ENCODE measurements around the gene TRIM31.

TRIM31 gene, protein sequence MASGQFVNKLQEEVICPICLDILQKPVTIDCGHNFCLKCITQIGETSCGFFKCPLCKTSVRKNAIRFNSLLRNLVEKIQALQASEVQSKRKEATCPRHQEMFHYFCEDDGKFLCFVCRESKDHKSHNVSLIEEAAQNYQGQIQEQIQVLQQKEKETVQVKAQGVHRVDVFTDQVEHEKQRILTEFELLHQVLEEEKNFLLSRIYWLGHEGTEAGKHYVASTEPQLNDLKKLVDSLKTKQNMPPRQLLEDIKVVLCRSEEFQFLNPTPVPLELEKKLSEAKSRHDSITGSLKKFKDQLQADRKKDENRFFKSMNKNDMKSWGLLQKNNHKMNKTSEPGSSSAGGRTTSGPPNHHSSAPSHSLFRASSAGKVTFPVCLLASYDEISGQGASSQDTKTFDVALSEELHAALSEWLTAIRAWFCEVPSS
- total RNA-seq, result 0 reads per million in 2 donors

DNA sequence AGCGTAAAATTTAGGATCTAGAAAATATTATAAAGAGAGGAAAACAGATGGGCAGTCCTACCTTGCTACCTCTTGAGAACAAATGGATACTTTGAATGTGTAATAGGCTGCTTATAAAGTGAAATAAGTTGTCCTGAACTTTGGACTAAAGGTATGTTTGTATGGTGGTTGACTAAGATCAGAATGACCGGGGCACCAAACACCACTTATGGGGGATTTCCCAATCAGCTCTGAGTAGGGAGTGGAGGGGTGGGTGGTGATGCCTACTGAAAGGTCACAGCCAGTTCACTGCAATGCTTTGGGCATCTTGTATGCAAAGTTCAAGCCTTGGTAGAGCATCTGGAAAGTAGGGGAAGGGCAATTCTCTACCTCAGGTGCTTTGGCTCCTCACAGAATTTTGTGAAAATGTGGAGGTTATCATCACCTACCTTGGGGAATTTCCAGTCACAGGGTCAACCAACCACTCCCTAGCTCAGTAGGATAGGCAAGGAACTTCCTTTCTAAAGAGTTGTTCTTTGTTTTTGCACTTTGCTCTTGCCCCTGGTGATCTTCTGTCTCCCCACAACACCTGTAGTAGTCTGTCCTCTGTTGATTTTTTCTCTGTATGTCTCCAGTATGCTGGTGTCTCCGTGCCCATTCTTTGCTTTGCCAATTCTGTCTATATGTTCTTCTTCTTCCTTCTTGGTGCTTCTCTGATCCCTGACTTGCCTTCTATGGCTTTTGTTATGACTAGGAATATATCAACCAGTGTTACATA, at the start of gene TRIM31:
Gene TRIM31 (minus strand): TSS at position 88 of the 757 bp plus-strand sequence. CDS start 285 bp downstream, outside the sequence.
- no peak for DNase-seq

DNA sequence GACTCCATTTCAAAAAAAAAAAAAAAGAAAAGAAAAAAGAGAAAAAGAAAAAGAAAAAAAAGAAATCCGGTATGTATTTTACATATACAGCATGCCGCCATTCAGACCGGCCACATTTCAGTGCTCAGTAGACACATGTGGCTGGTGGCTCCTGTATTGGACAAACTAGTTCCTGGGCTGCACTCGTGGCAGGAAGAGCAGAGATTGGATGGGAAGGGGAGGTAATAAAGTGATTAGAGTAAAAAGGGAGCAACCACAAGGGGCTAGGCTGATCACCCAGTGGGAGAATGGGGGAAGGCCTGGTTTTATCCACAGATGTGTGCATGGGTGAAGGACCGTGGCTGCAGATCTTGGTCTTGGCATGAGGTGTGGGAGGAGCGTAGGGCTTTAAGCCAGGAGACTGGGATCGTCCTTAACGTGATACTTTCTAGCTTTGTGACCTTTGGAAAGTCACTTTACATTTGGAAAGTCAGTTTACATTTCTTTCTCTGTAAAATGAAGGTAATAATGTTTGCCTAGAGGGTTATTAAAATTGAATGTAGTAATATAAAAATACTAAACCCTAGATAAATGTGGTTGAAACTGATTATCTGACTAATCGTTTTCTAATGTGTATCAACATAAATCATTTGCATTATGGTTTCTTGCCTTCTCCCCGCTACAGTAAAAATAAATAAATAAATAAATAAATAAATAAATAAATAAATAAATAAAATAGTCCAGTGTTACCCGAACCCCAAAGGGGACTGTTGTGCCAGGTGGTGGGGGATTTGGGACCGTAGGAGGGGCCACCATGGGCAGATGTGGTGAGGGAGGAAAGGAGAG, 49.6 kb upstream of the TRIM31 start:
- DNase-seq, result no peak

DNA sequence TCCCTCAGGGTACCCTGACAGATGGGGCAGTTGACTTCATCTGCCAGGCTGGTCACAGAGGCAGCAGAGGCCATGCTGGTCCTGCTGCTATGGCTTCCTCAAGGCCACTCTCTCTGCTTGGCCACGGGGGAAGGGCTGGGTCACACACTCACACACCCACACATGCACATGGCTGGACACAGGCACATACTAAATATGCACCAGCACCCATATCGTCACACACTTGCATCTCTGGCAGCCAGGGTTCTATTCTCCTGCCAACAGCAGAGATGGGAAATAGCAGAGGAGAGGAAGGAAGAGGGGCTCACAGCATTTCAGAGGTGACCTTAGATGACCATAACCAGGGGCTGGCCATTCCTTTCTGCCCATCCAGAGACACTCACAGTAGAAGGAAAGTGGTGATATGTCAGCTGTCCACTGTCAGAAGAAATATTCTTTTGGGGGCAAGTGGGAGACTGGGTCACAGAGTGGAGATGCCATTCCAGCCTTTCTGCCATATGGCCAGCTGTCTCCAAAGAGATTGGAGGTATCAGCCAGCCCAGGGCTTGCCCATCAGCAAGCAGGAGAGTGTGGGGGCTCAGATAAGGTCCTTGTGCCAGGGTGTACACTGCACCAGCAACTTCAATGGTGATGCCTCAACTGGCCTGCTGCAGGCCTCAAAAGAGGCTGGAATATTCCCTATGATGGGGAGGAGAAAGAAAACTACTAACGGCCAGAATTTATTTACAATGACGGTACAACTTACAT, 48.1 kb upstream of the TRIM31 start, which contains the start of gene TRIM10:
Gene TRIM10 (minus strand): TSS at position 427 of the 747 bp plus-strand sequence. CDS start 353 bp downstream, at position 74.
- DNase-seq, result no peak

DNA sequence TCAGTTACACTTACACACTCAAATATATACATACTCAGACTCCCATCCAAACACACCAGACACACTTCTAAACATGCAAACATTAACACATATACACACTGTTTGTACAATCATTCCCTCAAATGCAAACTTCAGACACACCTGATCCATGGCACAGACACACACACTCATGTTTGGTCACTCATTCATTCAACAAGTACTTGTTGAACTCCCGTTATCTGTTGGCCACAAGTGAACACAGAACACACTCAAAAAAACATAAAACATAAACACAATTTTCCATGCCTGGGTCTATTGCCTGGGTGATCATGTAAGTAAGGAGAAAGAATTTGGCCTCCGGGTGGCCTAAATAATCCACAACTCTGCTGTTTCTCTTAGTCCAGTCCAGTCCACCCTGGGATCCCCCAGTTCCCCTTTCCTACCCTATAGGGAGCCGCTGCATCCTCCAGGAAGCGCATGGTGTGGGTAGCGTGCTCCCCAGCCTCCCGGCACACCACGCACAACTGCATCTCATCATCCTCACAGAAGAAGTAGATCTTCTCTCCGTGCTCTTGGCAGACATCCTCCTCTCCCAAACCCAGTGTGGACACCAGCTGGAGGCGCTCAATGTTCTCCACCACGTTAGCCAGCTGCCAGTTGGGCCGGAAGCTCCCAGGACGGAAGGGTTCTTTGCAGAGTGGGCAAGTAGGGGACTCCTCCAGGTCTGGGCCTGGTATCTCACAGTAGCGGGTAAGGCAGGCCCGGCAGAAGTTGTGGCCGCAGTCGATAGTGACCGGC, 47.3 kb upstream of the TRIM31 start:
- no peak for DNase-seq

DNA sequence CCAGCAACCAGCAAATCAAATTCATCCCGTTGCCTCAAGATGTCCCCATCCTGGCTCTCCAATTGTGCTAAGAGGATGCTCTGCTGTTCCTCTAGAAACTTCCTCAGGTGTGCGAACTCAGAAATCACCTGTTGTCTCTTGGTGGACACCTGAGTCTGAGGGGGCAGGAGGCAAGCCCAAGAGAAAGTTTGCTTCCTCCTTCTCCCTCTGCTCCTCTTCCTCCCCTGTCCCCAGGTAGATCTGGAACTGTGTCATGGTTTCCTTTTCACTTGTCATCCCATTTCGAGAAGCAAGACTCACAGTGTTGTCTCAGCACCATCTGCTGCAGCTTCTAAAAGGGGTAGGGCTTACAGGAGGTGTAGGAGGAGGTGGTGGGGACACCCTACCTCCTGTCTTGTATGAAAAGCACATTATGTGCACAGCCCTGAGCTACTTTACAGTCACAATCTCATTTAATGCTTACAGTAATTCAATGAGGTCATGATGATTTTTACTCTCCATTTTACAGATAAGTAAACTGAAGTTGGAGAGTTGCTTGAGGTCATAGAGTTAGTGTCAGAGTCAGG, 45.7 kb upstream of the TRIM31 start:
- DNase-seq, result peak in 1 of 5 experiments; percentile 17

DNA sequence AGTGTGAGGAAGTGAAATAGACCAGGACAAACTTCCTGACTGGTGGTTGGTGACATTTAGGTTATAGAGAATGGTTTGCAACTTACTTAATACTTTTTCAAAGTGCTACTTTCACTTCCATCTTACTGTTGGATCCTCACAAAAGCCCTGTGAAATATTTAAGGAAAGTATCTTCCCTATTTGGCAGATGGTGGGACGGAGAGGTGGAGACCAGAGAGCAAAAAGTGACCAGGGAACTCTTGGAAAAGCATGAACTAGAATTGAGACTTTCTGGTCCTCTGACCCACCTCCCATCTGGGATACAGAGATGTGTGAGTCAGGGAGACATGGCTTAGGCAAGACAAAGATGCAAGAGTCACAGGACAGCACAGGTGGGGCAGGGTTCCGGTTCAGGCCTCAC, 45.1 kb upstream of the TRIM31 start:
- no peak for DNase-seq

DNA sequence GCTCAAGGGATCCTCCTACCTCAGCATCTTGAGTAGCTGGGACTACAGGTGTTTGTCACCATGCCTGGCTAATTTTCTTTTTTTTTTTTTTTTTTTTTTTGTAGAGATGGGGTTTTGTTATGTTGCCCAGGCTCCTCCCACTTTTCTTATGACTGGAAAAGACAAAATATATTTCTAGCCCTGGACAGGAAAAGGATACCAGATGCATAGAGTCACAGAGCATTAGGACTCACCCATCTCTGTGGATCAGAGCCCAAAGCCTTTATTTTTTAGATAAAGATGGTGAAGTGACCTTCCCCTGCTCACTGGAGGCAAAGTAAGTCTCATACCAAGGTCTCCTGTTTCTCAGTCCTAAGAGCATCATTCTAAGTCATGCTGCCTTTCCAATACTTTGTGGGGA, 44.7 kb upstream of the TRIM31 start:
- DNase-seq, result no peak

DNA sequence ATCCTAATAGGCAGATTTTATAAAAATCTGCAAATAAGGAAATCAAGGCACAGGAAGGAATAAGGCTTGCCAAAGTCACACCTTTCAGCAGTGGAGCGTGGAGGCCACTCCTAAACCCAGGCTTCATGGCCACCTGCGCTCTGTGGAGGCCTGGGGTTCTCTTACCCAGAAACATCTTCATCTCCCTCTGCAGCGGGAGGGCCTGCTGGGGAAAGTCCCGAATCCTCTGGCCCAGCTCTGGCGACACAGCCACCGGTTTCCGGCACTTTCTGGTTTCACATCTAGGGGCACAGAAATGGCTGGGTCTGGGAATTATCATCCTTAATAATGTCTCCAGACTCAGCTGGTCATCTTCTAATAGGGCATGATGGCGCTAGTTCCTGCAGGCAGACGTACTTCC, 43.9 kb upstream of the TRIM31 start:
- DNase-seq, result no peak

DNA sequence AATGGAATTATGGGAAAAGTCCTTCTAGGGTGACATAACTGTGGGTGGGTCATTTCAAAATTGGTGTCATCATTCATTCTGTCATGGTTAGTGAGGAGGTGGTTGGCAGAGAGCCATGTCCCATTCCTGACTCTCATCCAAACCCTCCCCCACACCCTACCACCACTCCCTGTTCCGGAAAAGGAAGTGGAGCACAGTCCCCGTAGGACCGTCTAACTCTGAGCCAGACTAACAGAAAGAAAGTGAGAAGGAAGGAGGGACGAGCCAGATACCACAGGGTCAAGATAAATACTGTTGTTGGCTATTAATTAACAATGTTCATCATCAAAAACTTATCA, 43.3 kb upstream of the TRIM31 start:
- DNase-seq, result no peak

DNA sequence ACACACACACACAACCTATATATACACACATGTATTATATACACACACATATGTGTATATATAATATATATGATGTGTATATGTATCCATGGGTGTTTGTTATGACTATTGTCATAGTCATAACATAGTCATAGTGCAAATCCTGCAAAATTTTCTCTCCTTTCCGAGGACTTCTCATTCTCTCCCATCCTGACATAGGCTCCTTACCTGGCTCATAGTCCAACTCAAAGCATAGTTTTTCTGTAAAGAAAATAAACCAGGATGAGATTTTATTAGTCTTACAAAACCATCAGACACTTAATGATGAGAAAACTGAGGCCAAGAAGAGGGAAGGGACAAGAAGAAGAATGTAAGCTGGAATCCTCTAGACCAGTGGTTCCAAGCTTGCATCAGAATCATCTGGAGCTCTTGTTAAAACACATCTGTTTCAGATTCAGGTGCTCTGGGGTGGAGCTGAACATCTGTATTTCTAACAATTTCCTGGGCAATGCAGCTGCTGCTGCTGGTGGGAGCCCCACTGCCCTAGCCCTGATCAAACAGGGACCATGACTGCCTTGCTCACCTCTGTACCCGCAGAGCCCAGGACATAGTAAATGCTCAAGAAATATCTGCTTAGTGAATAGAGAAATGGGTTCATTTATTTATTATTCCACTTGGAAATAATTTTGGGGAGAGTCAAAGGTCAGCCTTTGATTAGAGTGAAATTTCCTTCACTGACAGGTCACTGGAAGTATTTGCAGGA, 42.8 kb upstream of the TRIM31 start:
- no peak for DNase-seq

DNA sequence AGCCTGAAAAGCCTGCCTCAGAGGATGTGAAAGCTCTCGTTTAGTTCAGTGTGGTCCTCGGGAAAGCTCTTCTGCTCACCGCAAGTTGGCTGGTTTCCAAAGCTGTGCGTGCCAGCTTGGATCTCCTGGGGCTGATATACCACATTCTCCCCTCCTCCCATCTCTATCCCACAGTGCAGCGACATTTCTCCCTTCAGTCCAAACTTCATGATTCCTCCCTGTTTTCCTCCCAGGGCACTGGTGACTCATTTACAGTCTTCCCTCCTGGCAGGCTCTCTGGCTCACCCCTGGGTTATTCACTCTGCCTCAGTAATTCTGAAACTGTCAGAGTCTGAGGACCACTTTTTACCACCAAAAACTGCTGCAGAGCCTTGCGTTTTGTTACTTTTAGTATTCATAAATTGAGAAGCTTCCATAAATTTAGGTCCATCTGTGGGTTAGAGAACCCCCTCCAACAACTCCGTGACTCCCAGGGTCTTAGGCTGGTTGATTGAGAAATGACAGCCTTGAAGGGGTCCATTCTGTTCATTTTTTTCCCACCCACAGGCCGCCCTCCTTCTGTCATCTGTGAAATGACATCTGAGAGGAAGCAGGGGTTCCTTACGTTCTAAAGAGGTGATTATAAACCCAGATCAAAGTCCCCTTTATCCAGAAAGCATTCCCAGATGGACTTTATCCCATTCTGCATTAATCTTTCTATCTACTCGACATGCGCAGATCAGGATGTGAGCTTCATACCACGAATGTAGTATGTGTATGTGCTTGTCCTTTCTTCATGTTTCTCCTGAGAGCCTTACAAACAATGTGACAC, 42.0 kb upstream of the TRIM31 start:
- no peak for DNase-seq

DNA sequence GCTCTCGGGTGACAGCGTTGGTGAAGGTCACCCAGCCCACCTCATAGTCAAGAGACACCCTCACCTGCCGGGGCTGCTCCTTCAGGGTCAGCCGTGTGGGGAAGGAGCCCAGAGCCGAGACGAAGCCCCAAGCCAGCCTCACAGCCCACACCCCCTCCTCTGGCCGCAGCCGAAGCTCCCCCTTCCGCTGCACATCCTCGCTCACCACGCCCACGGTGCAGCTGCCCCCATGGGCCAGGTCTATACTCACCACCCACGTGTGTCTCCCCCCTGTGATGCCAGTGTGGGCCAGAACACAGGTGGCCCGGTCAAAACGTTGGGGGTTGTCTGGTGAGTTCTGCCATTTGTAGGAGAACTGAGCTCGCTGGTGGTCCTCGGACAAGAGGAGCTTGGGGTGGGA, 41.2 kb upstream of the TRIM31 start:
- no peak for DNase-seq

DNA sequence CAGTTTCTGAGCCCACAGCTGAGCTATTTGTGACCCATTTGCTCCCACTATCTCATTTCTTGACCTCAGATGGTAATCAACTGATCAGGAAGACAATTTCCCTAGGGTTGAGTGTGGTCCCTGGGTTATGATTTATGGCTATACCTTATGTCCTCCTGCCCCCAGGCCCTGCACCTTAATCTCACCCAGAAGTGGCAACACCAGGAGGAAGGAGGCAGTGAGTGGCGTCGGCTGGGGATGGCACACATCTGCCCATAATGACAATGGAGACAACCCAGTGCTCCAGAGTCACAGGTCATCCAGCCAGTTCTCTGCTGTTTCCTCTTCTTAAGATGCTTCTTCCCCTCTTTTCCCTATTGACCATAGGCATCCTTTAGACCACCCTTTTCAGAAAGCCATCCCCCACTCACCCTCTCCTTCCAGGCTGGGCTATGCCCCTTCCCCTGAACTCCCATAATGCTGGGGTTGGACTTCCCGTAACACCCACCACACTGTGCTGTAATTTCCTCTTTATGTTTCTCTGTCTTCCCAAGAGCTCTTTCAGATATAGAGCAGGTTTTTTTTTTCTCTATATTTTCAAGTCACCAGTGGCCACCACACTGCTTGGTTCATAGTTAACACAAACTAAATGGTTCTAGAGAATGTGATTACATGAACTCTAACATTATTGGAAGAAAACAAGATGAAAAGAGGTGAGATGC, 40.2 kb upstream of the TRIM31 start:
- DNase-seq, result no peak

DNA sequence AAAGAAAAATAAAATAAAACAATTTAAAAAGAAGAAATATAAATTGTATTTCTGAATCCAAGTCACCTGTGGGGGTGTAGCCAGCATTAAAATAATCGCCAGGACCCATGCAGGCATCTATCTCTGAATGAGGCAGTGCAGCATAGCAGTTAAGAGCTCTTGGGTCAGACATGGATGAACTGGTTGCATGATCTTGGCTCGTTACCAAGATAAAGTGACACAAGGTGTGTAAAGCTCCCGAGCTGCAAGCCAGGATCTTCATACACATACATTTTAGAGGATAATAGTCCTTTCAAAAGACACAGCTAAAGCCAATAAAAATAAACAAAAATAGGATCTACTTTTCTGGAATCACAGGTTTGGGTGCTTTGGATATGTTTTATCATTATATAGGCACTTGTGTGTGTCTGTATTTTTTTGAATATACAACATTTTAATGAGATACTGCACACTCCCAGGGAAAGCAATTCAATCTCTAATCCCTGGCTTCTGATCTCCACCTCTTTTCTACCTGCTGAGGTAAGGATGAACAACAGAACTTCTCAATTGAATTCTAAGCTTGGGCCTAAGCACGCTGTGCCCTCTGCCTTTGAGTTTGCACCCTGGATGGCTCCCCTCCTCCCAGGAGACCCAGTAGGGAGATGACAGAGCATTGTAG, 39.3 kb upstream of the TRIM31 start:
- DNase-seq, result no peak

DNA sequence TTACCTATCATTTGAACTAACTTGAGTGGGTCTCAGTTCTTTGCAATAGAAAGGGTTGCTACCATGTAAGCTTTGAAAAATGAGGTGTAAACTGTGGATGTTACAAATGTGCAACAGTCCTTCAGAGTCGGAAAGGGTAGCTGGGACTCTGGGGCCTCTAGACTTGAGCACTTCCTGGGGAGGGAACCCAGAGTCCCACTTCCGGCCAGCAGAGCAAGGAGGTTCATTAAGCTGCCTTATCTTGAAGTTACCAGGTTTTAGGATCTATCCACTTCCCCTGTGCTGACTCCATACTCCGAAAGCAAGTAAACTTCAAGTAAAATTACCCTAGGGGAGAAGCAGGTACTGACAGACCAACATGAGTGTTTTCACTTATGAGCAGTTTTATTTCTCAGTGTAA, 38.7 kb upstream of the TRIM31 start:
- no peak for DNase-seq

DNA sequence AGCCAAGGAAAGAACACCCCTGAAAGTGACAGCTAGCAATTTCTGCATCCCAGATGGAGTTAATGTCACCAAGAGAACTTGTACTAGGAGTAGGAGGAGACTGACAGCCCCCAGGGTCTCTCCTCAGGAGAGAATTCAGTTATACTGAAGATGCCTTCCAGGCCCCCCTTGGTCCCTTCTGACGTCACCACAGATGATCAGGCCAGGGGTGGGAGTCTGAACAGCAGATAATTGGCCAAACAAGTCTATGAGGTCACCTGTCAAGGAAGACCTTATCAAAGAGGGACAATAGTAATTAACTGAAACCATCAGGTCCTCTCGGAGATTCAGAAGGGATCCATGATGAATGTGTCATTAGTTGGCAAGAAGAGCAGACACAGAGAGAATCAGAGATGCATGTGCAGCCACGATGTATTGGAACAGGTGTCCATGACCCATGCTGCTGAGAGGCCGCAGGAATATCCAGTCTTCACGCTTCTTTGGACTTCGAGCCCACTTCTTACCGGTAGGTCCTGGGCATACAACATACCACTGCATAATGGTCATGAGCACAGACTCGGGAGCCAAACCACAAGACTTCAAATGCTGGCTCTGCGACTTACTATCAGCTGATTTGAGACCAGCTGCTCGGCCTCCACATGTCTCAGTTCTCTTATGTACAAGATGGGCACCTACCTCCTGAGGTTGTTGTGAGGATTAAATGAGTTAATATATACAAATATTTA, 37.9 kb upstream of the TRIM31 start:
- no peak for DNase-seq

DNA sequence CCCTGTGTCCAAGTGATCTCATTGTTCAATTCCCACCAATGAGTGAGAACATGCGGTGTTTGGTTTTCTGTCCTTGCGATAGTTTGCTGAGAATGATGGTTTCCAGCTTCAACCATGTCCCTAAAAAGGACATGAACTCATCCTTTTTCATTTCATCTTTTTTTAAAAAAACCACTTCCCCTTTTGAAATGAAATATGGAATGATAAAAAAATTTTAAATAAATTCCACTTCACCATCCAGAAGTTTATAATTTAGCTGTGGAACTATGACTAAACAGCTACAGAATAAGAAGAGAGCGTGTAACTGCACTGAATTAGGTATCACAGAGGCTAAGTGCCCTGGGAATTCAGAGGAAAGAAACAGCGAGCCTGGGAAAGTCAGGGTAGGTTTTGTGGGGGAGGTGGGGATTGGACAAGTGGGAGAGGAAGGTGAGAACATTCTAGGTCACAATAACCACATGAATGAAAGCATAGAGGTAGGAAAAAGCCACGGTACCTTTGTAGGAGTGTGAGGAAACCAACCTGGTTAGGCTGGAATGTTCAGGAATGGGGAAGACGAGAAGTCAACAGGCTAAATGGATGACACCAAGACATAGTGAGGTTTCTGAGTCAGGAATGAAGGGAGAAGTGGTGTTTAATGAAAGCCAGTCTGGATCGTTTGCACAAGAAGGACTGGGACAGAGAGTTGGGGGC, 37.1 kb upstream of the TRIM31 start:
- no peak for DNase-seq
